COLO829 (cell line): ENCODE measurements around the gene SMAD3.

Source experiments
- DNase-seq: peaks from one replicate; pipeline ENCODE4 v3.0.0; 2012; ENCODE audit warnings: low spot score

Gene SMAD3

GRCh38 chr15:67097930-67098740 lies 32.7 kb downstream of the SMAD3 start:
- no peak for DNase-seq

GRCh38 chr15:67098768-67099282 lies 33.4 kb downstream of the SMAD3 start:
- DNase-seq: no peak

- DNase-seq: no peak
Measured at GRCh38 chr15:67100124-67100791, 34.9 kb downstream of the SMAD3 start.

- no peak for DNase-seq
Measured at GRCh38 chr15:67100801-67101581, 35.6 kb downstream of the SMAD3 start.

GRCh38 chr15:67101911-67102598 lies 36.7 kb downstream of the SMAD3 start:
- DNase-seq: no peak

- no peak for DNase-seq
Measured at GRCh38 chr15:67102599-67102929, 37.2 kb downstream of the SMAD3 start.

GRCh38 chr15:67103021-67103420 lies 37.6 kb downstream of the SMAD3 start:
- no peak for DNase-seq

GRCh38 chr15:67103432-67103831 lies 38.0 kb downstream of the SMAD3 start:
- DNase-seq: no peak

GRCh38 chr15:67103869-67104268 lies 38.5 kb downstream of the SMAD3 start:
- no peak for DNase-seq

GRCh38 chr15:67104510-67104909 lies 39.1 kb downstream of the SMAD3 start:
- DNase-seq: no peak

GRCh38 chr15:67105065-67105951 lies 39.9 kb downstream of the SMAD3 start:
- peak; percentile 83 for DNase-seq

- DNase-seq: no peak
Measured at GRCh38 chr15:67105991-67106763, 40.8 kb downstream of the SMAD3 start.

- no peak for DNase-seq
Measured at GRCh38 chr15:67106764-67107013, 41.3 kb downstream of the SMAD3 start.

GRCh38 chr15:67107014-67107812 lies 41.8 kb downstream of the SMAD3 start:
- peak; percentile 59 for DNase-seq

- no peak for DNase-seq
Measured at GRCh38 chr15:67108122-67108961, 42.9 kb downstream of the SMAD3 start.

- DNase-seq: peak; percentile 45
Measured at GRCh38 chr15:67109141-67110034, 44.0 kb downstream of the SMAD3 start.

GRCh38 chr15:67110361-67110781 lies 45.0 kb downstream of the SMAD3 start:
- no peak for DNase-seq
